ENCODE data around the gene IDI1. TPM values are rescaled to one million over a fixed set of nuclear protein-coding genes. Genes with fewer than 3 reads are reported as not detected.

The IDI1 gene
- total and polyA plus RNA-seq, 2 of the 13 experiments (the other 11 are each of a cell fraction or from before 2014, with no cell fraction given) = 44.4 to 145 TPM

DNA sequence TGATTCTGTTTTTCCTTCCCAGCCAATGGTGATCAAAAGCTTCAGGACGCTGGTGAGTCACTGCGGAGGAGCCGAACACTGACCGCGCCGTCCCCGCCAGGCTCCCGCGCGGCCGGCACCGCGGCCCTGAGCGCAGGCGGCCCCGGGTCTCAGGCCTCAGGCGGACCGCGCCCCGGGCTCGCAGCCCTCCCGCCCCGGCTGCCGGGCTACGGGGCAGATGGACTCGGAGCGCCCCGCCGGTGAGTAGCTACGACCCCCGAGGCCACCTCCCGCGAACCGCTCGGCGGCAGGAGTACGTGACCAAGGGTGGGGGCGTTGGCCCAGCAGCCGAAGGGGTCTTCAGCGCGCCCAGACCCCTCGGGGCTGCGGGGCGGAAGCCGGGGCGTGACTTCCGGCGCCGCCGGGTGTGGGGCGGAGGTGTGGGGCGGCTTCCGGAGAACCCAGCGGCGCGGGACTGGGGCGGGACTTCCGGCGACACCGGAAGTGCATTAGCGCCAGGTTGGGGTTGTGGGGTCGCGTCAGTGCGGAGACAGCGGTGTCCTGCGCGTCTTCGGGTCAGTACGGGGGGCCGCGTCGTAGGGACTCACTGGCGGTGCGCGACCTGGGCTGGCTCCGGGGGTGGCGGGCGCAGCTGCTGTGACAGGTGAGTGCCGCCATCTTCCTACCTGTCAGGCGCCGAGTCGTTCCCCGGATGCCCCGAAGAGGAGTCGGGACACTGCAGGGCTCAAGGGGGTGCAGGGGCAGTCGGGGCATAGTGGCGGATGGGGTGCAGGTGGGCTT, 7.6 kb upstream of the IDI1 start, which contains the start of gene WDR37 (continued):
- TF ChIP-seq MEF2D (CRISPR knock-in tag; IDR thresholded peaks at IDR 0.05) = no peak
- no peak for TF ChIP-seq POLR2AphosphoS2 (IDR thresholded peaks at IDR 0.05; ENCODE audit: low read depth, low read length)
- no peak; the same call in 1 of the 2 replicates for TF ChIP-seq NFYB (CRISPR knock-in tag; IDR thresholded peaks at IDR 0.05)
- peak; percentile 36; the same call in 1 of the 2 replicates for TF ChIP-seq ZFYVE20 (CRISPR knock-in tag; IDR thresholded peaks at IDR 0.05; ENCODE audit: borderline replicate concordance, low read depth)
- TF ChIP-seq, protein P1, sequence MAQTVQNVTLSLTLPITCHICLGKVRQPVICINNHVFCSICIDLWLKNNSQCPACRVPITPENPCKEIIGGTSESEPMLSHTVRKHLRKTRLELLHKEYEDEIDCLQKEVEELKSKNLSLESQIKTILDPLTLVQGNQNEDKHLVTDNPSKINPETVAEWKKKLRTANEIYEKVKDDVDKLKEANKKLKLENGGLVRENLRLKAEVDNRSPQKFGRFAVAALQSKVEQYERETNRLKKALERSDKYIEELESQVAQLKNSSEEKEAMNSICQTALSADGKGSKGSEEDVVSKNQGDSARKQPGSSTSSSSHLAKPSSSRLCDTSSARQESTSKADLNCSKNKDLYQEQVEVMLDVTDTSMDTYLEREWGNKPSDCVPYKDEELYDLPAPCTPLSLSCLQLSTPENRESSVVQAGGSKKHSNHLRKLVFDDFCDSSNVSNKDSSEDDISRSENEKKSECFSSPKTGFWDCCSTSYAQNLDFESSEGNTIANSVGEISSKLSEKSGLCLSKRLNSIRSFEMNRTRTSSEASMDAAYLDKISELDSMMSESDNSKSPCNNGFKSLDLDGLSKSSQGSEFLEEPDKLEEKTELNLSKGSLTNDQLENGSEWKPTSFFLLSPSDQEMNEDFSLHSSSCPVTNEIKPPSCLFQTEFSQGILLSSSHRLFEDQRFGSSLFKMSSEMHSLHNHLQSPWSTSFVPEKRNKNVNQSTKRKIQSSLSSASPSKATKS (CRISPR knock-in tag; IDR thresholded peaks at IDR 0.05) = no peak; the same call in 1 of the 2 replicates
- peak; percentile 5; the same call in 1 of the 2 replicates for TF ChIP-seq ZNF367 (CRISPR knock-in tag; IDR thresholded peaks at IDR 0.05; ENCODE audit: borderline replicate concordance)
- TF ChIP-seq, protein P2, sequence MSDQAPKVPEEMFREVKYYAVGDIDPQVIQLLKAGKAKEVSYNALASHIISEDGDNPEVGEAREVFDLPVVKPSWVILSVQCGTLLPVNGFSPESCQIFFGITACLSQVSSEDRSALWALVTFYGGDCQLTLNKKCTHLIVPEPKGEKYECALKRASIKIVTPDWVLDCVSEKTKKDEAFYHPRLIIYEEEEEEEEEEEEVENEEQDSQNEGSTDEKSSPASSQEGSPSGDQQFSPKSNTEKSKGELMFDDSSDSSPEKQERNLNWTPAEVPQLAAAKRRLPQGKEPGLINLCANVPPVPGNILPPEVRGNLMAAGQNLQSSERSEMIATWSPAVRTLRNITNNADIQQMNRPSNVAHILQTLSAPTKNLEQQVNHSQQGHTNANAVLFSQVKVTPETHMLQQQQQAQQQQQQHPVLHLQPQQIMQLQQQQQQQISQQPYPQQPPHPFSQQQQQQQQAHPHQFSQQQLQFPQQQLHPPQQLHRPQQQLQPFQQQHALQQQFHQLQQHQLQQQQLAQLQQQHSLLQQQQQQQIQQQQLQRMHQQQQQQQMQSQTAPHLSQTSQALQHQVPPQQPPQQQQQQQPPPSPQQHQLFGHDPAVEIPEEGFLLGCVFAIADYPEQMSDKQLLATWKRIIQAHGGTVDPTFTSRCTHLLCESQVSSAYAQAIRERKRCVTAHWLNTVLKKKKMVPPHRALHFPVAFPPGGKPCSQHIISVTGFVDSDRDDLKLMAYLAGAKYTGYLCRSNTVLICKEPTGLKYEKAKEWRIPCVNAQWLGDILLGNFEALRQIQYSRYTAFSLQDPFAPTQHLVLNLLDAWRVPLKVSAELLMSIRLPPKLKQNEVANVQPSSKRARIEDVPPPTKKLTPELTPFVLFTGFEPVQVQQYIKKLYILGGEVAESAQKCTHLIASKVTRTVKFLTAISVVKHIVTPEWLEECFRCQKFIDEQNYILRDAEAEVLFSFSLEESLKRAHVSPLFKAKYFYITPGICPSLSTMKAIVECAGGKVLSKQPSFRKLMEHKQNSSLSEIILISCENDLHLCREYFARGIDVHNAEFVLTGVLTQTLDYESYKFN (CRISPR knock-in tag; conservative IDR thresholded peaks at IDR 0.05) = 0 out of 2 replicates have a peak, but pooled peaks have one; percentile 32
- TF ChIP-seq ZNF343 (CRISPR knock-in tag; IDR thresholded peaks at IDR 0.05) = peak; percentile 93
- TF ChIP-seq, protein P3, sequence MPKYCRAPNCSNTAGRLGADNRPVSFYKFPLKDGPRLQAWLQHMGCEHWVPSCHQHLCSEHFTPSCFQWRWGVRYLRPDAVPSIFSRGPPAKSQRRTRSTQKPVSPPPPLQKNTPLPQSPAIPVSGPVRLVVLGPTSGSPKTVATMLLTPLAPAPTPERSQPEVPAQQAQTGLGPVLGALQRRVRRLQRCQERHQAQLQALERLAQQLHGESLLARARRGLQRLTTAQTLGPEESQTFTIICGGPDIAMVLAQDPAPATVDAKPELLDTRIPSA (CRISPR knock-in tag; IDR thresholded peaks at IDR 0.05; ENCODE audit: borderline replicate concordance) = no peak
- TF ChIP-seq FIP1L1 (IDR thresholded peaks at IDR 0.05; ENCODE audit: borderline replicate concordance, insufficient read depth, low read depth, low read length) = no peak
- no peak for TF ChIP-seq PHF5A (CRISPR knock-in tag; IDR thresholded peaks at IDR 0.05; ENCODE audit: low read depth, unreplicated experiment)
- peak; percentile 86; the same call in 1 of the 2 replicates for TF ChIP-seq CCDC6 (CRISPR knock-in tag; IDR thresholded peaks at IDR 0.05)
- no peak for TF ChIP-seq ZNF17 (CRISPR knock-in tag; IDR thresholded peaks at IDR 0.05)
- no peak for TF ChIP-seq FOXA1 (IDR thresholded peaks at IDR 0.05)
- TF ChIP-seq FOXA1 (CRISPR knock-in tag; IDR thresholded peaks at IDR 0.05) = no peak
- TF ChIP-seq KDM5A (IDR thresholded peaks at IDR 0.05; ENCODE audit: borderline replicate concordance, low read length) = peak; percentile 82
- TF ChIP-seq ZNF431 (CRISPR knock-in tag; IDR thresholded peaks at IDR 0.05; ENCODE audit: borderline replicate concordance, low read depth) = peak; percentile 28; the same call in 1 of the 2 replicates
- TF ChIP-seq, protein P4, sequence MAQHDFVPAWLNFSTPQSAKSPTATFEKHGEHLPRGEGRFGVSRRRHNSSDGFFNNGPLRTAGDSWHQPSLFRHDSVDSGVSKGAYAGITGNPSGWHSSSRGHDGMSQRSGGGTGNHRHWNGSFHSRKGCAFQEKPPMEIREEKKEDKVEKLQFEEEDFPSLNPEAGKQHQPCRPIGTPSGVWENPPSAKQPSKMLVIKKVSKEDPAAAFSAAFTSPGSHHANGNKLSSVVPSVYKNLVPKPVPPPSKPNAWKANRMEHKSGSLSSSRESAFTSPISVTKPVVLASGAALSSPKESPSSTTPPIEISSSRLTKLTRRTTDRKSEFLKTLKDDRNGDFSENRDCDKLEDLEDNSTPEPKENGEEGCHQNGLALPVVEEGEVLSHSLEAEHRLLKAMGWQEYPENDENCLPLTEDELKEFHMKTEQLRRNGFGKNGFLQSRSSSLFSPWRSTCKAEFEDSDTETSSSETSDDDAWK (CRISPR knock-in tag; IDR thresholded peaks at IDR 0.05) = no peak
- TF ChIP-seq ZFP62 (CRISPR knock-in tag; IDR thresholded peaks at IDR 0.05) = no peak
- peak; percentile 65; the same call in 1 of the 3 replicates for TF ChIP-seq MXI1 (IDR thresholded peaks at IDR 0.05; ENCODE audit: borderline replicate concordance, low read depth, low read length)
- TF ChIP-seq RARA (CRISPR knock-in tag; IDR thresholded peaks at IDR 0.05) = peak; percentile 38
